ENCODE data around the gene DDX54. TPM values are rescaled to one million over a fixed set of nuclear protein-coding genes. Genes with fewer than 3 reads are reported as not detected.

The DDX54 gene
- total RNA-seq, 1 experiment from 2014 or later: 83.0 TPM

DNA sequence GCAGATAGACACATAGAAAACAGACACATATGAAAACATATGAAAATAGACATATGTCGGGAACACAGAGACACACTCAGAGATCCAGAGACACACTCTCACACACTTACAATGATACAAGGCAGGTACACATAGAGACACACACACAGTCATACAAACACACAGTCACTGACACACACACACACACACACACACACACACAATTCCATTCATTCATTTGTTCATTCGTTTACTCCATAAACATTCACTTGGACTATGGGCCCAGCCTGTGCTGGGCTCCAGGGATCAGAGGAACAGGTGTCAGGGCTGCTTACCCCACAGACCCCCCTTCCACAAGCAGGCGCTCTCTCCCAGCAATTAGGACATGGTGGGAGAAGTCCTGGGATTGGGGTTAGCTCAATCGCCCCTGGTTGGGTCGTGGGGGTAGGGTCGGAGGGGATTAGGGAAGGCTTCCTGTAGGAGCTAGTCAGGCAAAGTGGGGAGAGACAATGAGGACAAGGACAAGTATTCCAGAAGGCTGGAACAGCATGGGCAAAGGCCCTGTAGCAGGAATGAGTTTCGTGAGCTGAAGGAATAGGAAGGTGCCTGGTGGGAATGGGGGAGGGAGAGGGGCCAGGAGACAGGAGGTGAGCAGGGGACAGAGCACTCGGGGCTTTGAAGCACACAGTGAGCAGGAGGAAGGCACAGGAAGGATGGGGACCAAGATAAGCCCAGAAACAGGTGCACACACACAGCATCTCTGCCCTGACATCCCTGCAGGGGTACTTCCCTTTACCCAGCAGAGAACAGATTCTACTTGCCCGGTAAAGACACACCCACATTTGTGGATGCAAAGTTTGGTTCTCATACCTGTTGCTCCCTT is 56.2 kb downstream of the DDX54 start:
- no peak overlapping the region for H3K9ac ChIP-seq (ENCODE audit: extremely low read depth, insufficient read length, low read length)
- H2AK5ac ChIP-seq (ENCODE audit: insufficient read length, low read length): no peak overlapping the region
- H4K91ac ChIP-seq (ENCODE audit: insufficient read length, low read depth, low read length): no peak overlapping the region
- H3K27me3 Mint-ChIP-seq (ENCODE audit: low read depth): peaks cover 12% of the 10 kb centered on the region
- H3K23ac ChIP-seq (ENCODE audit: insufficient read length, low read depth, low read length): no peak overlapping the region
- H2BK15ac ChIP-seq (ENCODE audit: low read depth, low read length): no peak overlapping the region
- no peaks in the 10 kb centered on the region for H3K27me3 ChIP-seq (ENCODE audit: insufficient read depth, low read length)
- H2BK20ac ChIP-seq (ENCODE audit: low read depth, low read length, poor library complexity, severe bottlenecking): no peak overlapping the region
- no peak for DNase-seq
- no peak overlapping the region for H2AFZ ChIP-seq (ENCODE audit: low read length)
- no peak overlapping the region for H3K27ac ChIP-seq (ENCODE audit: insufficient read length, low read depth, low read length)
- H3K27ac Mint-ChIP-seq: no peak overlapping the region
- H3T11ph ChIP-seq (ENCODE audit: low read length): no peak overlapping the region
- H3K18ac ChIP-seq (ENCODE audit: insufficient read length, low read depth, low read length): no peak overlapping the region
- H2BK5ac ChIP-seq (ENCODE audit: insufficient read length, low read length): no peak overlapping the region
- no peaks in the 10 kb centered on the region for H3K23me2 ChIP-seq (ENCODE audit: insufficient read length, low read depth, low read length, poor library complexity, severe bottlenecking)
- H4K8ac ChIP-seq (replicated peaks; ENCODE audit: insufficient read length, low read depth, low read length): no peak overlapping the region
- H3K14ac ChIP-seq (ENCODE audit: insufficient read depth, low read length): no peak overlapping the region
- H3K4me2 ChIP-seq (ENCODE audit: insufficient read depth, insufficient read length, low read length): no peak overlapping the region
- peaks cover 4% of the 10 kb centered on the region in 2 experiments; a peak in 3 of 4 replicates for H3K4me1 Mint-ChIP-seq
- no peaks in the 10 kb centered on the region for H3K9me3 ChIP-seq (ENCODE audit: control insufficient read depth, low read depth, low read length)
- no peaks in the 10 kb centered on the region for H3K79me1 ChIP-seq (ENCODE audit: insufficient read depth, low read depth, low read length, poor library complexity, severe bottlenecking)
- no peaks in the 10 kb centered on the region for H3K36me3 Mint-ChIP-seq (ENCODE audit: insufficient read depth in 1 of 3, low read depth in 3 of 3)
- H3K9me3 Mint-ChIP-seq: peaks cover 0 to 2% of the 10 kb centered on the region in 2 experiments; a peak in 1 of 5 replicates
- H4K5ac ChIP-seq (ENCODE audit: insufficient read length, low read depth, low read length): no peak overlapping the region
- H3K56ac ChIP-seq (ENCODE audit: insufficient read length, low read depth, low read length): no peak overlapping the region
- no peak overlapping the region for H3K4me3 Mint-ChIP-seq
- no peak overlapping the region for H2BK12ac ChIP-seq (ENCODE audit: insufficient read length, low read depth, low read length)
- no peaks in the 10 kb centered on the region for H3K4me1 ChIP-seq (ENCODE audit: insufficient read depth, low read length)
- H4K20me1 ChIP-seq (ENCODE audit: control insufficient read depth, insufficient read depth, insufficient read length): no peaks in the 10 kb centered on the region
- WGBS (ENCODE audit: extremely low coverage, insufficient read length, low lambda C conversion rate): no CpG with 5 or more reads among the region's 9 CpGs
- H2BK120ac ChIP-seq (ENCODE audit: low read depth, low read length, poor library complexity, severe bottlenecking): no peak overlapping the region
- H3K79me2 ChIP-seq (ENCODE audit: insufficient read depth, low read length): no peaks in the 10 kb centered on the region
- TF ChIP-seq, protein P1, sequence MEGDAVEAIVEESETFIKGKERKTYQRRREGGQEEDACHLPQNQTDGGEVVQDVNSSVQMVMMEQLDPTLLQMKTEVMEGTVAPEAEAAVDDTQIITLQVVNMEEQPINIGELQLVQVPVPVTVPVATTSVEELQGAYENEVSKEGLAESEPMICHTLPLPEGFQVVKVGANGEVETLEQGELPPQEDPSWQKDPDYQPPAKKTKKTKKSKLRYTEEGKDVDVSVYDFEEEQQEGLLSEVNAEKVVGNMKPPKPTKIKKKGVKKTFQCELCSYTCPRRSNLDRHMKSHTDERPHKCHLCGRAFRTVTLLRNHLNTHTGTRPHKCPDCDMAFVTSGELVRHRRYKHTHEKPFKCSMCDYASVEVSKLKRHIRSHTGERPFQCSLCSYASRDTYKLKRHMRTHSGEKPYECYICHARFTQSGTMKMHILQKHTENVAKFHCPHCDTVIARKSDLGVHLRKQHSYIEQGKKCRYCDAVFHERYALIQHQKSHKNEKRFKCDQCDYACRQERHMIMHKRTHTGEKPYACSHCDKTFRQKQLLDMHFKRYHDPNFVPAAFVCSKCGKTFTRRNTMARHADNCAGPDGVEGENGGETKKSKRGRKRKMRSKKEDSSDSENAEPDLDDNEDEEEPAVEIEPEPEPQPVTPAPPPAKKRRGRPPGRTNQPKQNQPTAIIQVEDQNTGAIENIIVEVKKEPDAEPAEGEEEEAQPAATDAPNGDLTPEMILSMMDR (conservative IDR thresholded peaks at IDR 0.05): no peak
- H3K4ac ChIP-seq (ENCODE audit: low read depth, low read length): no peak overlapping the region
